DND-41 (cell line): ENCODE results near the gene CUL3.
"Not testable (repeated sequence)": the region's sequence is repeated elsewhere in the genome, so short reads cannot be mapped to it uniquely, and the experiment has no call there.

Experiments
- ATAC-seq: fragments of 200-7000 bp; cut with Tn5 transposase; 3 replicates; pipeline ENCODE4 v1.9.1; 2021; ENCODE audit warnings: low read depth; ENCODE audit not compliant: insufficient read depth
- DNase-seq: peaks from one replicate; pipeline ENCODE4 v3.0.0-alpha.2; 2020
- H2AFZ ChIP-seq: 2 replicates; pipeline ENCODE4 v1.6.0; 2012; ENCODE audit warnings: low read depth, low read length
- H3K27ac ChIP-seq: 2 replicates; pipeline ENCODE4 v1.5.1; 2012; ENCODE audit warnings: low read length, inconsistent platforms
- H3K27me3 ChIP-seq: fragments of 200-600 bp; sonication (generic); 2 replicates; pipeline ENCODE4 v1.6.0; 2012; ENCODE audit warnings: low read length, mild to moderate bottlenecking, inconsistent platforms; ENCODE audit not compliant: insufficient read depth, poor library complexity
- H3K36me3 ChIP-seq: 2 replicates; pipeline ENCODE4 v1.5.1; 2012; ENCODE audit warnings: low read length, inconsistent platforms; ENCODE audit not compliant: insufficient read depth
- H3K4me1 ChIP-seq: 2 replicates; pipeline ENCODE4 v1.5.1; 2012; ENCODE audit warnings: mild to moderate bottlenecking, low read length; ENCODE audit not compliant: insufficient read depth
- H3K4me2 ChIP-seq: 2 replicates; pipeline ENCODE4 v1.6.0; 2012; ENCODE audit warnings: mild to moderate bottlenecking, moderate library complexity, low read length, inconsistent platforms; ENCODE audit not compliant: insufficient read depth
- H3K4me3 ChIP-seq, 2 experiments: fragments of 200-600 bp in 1 of 2; shearing (Covaris generic) in 1 of 2; 2 replicates each; pipeline ENCODE4 v1.5.1; 2012 to 2016; ENCODE audit warnings: inconsistent platforms in 2 of 2, low read length in 2 of 2, mild to moderate bottlenecking in 2 of 2, low read depth in 1 of 2, moderate library complexity in 1 of 2
- H3K79me2 ChIP-seq: 2 replicates; pipeline ENCODE4 v1.6.0; 2012; ENCODE audit warnings: low read length, inconsistent platforms; ENCODE audit not compliant: insufficient read depth
- H3K9ac ChIP-seq: 2 replicates; pipeline ENCODE4 v1.6.0; 2012; ENCODE audit warnings: low read depth, mild to moderate bottlenecking, inconsistent platforms, low read length, moderate library complexity
- H3K9me3 ChIP-seq: 2 replicates; pipeline ENCODE4 v1.5.1; 2012; ENCODE audit warnings: low read length, moderate library complexity, mild to moderate bottlenecking, inconsistent platforms; ENCODE audit not compliant: insufficient read depth, severe bottlenecking
- H4K20me1 ChIP-seq: 2 replicates; pipeline ENCODE4 v1.6.0; 2012; ENCODE audit warnings: low read length; ENCODE audit not compliant: insufficient read depth
- CTCF ChIP-seq: IDR thresholded peaks from 2 replicates; pipeline ENCODE4 v1.5.1; 2012; ENCODE audit warnings: borderline replicate concordance, low read length, moderate library complexity, mild to moderate bottlenecking; ENCODE audit not compliant: poor library complexity, severe bottlenecking; ENCODE audit errors: extremely low read depth
- EZH2 ChIP-seq: IDR thresholded peaks from 3 replicates; pipeline ENCODE4 v1.6.1; 2012; ENCODE audit warnings: borderline replicate concordance, low read depth, mild to moderate bottlenecking, moderate library complexity, low read length, inconsistent platforms; ENCODE audit not compliant: severe bottlenecking

Gene CUL3

GRCh38 chr2:224507789-224508188 lies 77.4 kb downstream of the CUL3 start:
- TF ChIP-seq CTCF (no peak), EZH2 (no peak)
- ATAC-seq (no peak), DNase-seq (no peak)
- H3K4me3 ChIP-seq: no peak overlapping the region
- H3K4me2 ChIP-seq: no peak overlapping the region
- peaks cover 10% of the 10 kb centered on the region; the same call in 1 of the 2 replicates for H3K79me2 ChIP-seq
- no peak overlapping the region for H3K27ac ChIP-seq
- no peaks in the 10 kb centered on the region for H4K20me1 ChIP-seq
- H3K36me3 ChIP-seq: peaks cover 64% of the 10 kb centered on the region
- H2AFZ ChIP-seq: no peak overlapping the region
- H3K4me1 ChIP-seq: no peaks in the 10 kb centered on the region
- no peak overlapping the region for H3K9ac ChIP-seq
- no peaks in the 10 kb centered on the region for H3K9me3 ChIP-seq
- H3K27me3 ChIP-seq: no peaks in the 10 kb centered on the region

GRCh38 chr2:224506494-224506893 lies 78.7 kb downstream of the CUL3 start:
- H3K4me3 ChIP-seq: no peak overlapping the region
- H3K27me3 ChIP-seq: no peaks in the 10 kb centered on the region
- no peaks in the 10 kb centered on the region for H3K4me1 ChIP-seq
- H2AFZ ChIP-seq: no peak overlapping the region
- H3K9ac ChIP-seq: no peak overlapping the region
- H3K79me2 ChIP-seq: peaks cover 9% of the 10 kb centered on the region; the same call in 1 of the 2 replicates
- H3K36me3 ChIP-seq: peaks cover 76% of the 10 kb centered on the region
- no peak overlapping the region for H3K27ac ChIP-seq
- TF ChIP-seq CTCF: no peak
- no peak for TF ChIP-seq EZH2
- no peaks in the 10 kb centered on the region for H4K20me1 ChIP-seq
- ATAC-seq: no peak
- no peak overlapping the region for H3K4me2 ChIP-seq
- DNase-seq: no peak
- H3K9me3 ChIP-seq: no peaks in the 10 kb centered on the region

GRCh38 chr2:224498991-224499390 lies 86.2 kb downstream of the CUL3 start:
- no peak overlapping the region for H3K9ac ChIP-seq
- H3K4me2 ChIP-seq: no peak overlapping the region
- H3K79me2 ChIP-seq: no peaks in the 10 kb centered on the region
- DNase-seq (no peak), ATAC-seq (no peak)
- no peaks in the 10 kb centered on the region for H3K9me3 ChIP-seq
- H2AFZ ChIP-seq: no peak overlapping the region
- H4K20me1 ChIP-seq: no peaks in the 10 kb centered on the region
- TF ChIP-seq EZH2 (no peak), CTCF (no peak)
- H3K36me3 ChIP-seq: peaks cover 78% of the 10 kb centered on the region
- no peaks in the 10 kb centered on the region for H3K27me3 ChIP-seq
- no peaks in the 10 kb centered on the region for H3K4me1 ChIP-seq
- H3K27ac ChIP-seq: no peak overlapping the region
- no peak overlapping the region for H3K4me3 ChIP-seq

GRCh38 chr2:224492531-224492930 lies 92.6 kb downstream of the CUL3 start:
- Histone ChIP-seq H3K36me3 (peaks cover 47% of the 10 kb centered on the region), H3K27me3 (no peaks in the 10 kb centered on the region), H2AFZ (no peak overlapping the region), H3K27ac (no peak overlapping the region), H4K20me1 (no peaks in the 10 kb centered on the region; the same call in 1 of the 2 replicates), H3K4me3 (no peak overlapping the region), H3K9ac (no peak overlapping the region), H3K9me3 (no peaks in the 10 kb centered on the region), H3K4me1 (no peaks in the 10 kb centered on the region), H3K79me2 (peaks cover 9% of the 10 kb centered on the region; the same call in 1 of the 2 replicates), H3K4me2 (no peak overlapping the region)
- no peak for TF ChIP-seq EZH2
- no peak for TF ChIP-seq CTCF
- ATAC-seq (no peak), DNase-seq (no peak)

- peaks cover 40% of the 10 kb centered on the region for H3K36me3 ChIP-seq
- peaks cover 11% of the 10 kb centered on the region; the same call in 1 of the 2 replicates for H3K79me2 ChIP-seq
- H3K27ac ChIP-seq, H3K9me3 ChIP-seq, H3K9ac ChIP-seq, H4K20me1 ChIP-seq, H2AFZ ChIP-seq, H3K4me3 ChIP-seq, H3K4me2 ChIP-seq, DNase-seq, ATAC-seq, H3K4me1 ChIP-seq, H3K27me3 ChIP-seq: not testable (repeated sequence)
Measured at GRCh38 chr2:224487940-224488339, 97.2 kb downstream of the CUL3 start.
